Measurements from ENCODE around the gene SDSL. TPM values are rescaled to one million over a fixed set of nuclear protein-coding genes. Genes with fewer than 3 reads are reported as not detected.

Gene SDSL
- total and polyA plus RNA-seq, 9 donors = 0.43 to 19.3 (median 3.7) TPM

DNA sequence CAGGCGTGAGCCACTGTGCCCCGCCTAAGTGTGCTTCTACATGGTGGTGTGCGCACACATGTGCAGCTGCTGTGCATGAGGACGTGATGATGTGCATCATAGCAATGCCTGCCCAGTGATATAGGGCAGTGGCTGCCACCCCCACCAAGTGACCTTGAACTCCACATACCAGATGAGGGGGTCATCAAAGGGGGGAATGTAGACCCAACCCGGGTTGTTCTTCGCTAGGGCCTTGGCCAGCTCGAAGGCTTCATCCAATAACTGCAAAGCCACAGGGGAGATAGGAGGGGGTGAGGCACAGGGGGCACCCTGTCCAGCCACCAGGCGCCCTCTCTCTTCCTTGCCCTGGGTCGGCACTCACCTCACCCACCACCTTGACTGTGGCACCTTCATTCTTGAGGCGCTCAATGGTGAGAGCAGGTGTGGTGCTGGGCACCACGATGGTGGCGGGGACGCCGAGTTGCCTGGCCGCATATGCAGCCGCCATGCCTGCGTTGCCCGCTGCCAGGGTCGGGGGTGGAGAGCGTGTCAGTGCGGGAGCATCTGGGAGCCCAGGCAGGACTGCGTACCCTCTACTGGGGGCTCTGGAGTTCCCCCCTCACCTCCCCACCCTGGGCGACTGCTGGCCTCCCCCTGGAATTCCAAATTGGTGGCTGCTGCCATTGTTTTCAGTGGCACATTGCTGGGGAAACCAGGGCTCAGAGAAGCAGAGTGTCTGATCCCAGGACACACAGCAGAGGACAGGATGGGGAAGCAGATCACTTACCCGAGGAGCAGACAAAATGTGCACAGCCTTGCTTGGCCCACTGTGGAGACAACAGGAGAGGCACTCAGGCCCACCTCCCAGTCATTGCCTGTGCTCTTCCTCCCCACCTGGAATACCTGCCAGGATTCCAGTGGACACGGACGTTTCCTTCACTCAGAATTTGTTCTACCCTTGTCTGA, 23.6 kb upstream of the SDSL start:
- Histone ChIP-seq H3K4me3 (no peak overlapping the region), H3K9me3 (no peaks in the 10 kb centered on the region), H3K36me3 (no peaks in the 10 kb centered on the region), H3K27ac (no peak overlapping the region), H3K27me3 (no peaks in the 10 kb centered on the region), H3K4me1 (ENCODE audit: insufficient read depth) (peaks cover 2% of the 10 kb centered on the region)
- DNase-seq = no peak
- 61 to 72% (median 62%) methylated on average over 24 to 26 of the region's 26 CpGs for WGBS, 3 donors
- TF ChIP-seq, protein P1, sequence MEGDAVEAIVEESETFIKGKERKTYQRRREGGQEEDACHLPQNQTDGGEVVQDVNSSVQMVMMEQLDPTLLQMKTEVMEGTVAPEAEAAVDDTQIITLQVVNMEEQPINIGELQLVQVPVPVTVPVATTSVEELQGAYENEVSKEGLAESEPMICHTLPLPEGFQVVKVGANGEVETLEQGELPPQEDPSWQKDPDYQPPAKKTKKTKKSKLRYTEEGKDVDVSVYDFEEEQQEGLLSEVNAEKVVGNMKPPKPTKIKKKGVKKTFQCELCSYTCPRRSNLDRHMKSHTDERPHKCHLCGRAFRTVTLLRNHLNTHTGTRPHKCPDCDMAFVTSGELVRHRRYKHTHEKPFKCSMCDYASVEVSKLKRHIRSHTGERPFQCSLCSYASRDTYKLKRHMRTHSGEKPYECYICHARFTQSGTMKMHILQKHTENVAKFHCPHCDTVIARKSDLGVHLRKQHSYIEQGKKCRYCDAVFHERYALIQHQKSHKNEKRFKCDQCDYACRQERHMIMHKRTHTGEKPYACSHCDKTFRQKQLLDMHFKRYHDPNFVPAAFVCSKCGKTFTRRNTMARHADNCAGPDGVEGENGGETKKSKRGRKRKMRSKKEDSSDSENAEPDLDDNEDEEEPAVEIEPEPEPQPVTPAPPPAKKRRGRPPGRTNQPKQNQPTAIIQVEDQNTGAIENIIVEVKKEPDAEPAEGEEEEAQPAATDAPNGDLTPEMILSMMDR (IDR thresholded peaks at IDR 0.05) = no peak
- no peak for TF ChIP-seq EP300 (IDR thresholded peaks at IDR 0.05)
- TF ChIP-seq POLR2A (IDR thresholded peaks at IDR 0.05) = no peak
- intact Hi-C loops (cut with DNase I) = no loop called here

- Histone ChIP-seq H3K4me3 (no peak overlapping the region), H3K36me3 (no peaks in the 10 kb centered on the region), H3K27ac (no peak overlapping the region), H3K9me3 (no peaks in the 10 kb centered on the region), H3K4me1 (ENCODE audit: insufficient read depth) (peaks cover 2% of the 10 kb centered on the region), H3K27me3 (no peaks in the 10 kb centered on the region)
- WGBS, 3 donors = 81 to 89% (median 85%) methylated on average over 12 of the region's 12 CpGs
- TF ChIP-seq, protein P1 (IDR thresholded peaks at IDR 0.05) = no peak
- no peak for TF ChIP-seq POLR2A (IDR thresholded peaks at IDR 0.05)
- no peak for TF ChIP-seq EP300 (IDR thresholded peaks at IDR 0.05)
- intact Hi-C loops (cut with DNase I) = no loop called here
- DNase-seq = no peak
Observed at GRCh38 chr12:113399490-113399889, 22.7 kb upstream of the SDSL start.

GRCh38 chr12:113400362-113400761, 21.8 kb upstream of the SDSL start:
- peaks cover 2% of the 10 kb centered on the region for H3K4me1 ChIP-seq (ENCODE audit: insufficient read depth)
- H3K4me3 ChIP-seq = no peak overlapping the region
- H3K9me3 ChIP-seq = no peaks in the 10 kb centered on the region
- no peak overlapping the region for H3K27ac ChIP-seq
- H3K27me3 ChIP-seq = no peaks in the 10 kb centered on the region
- intact Hi-C loops (cut with DNase I) = no loop called here
- no peak for DNase-seq
- no peak for TF ChIP-seq EP300 (IDR thresholded peaks at IDR 0.05)
- TF ChIP-seq, protein P1 (IDR thresholded peaks at IDR 0.05) = no peak
- TF ChIP-seq POLR2A (IDR thresholded peaks at IDR 0.05) = no peak
- 55 to 61% (median 60%) methylated on average over 4 of the region's 4 CpGs for WGBS, 3 donors
- H3K36me3 ChIP-seq = no peaks in the 10 kb centered on the region

- TF ChIP-seq, protein P1 (IDR thresholded peaks at IDR 0.05) = no peak
- TF ChIP-seq POLR2A (IDR thresholded peaks at IDR 0.05) (no peak), EP300 (IDR thresholded peaks at IDR 0.05) (no peak)
- 60 to 69% (median 64%) methylated on average over 13 of the region's 13 CpGs for WGBS, 3 donors
- Histone ChIP-seq H3K4me1 (ENCODE audit: insufficient read depth) (peaks cover 2% of the 10 kb centered on the region), H3K4me3 (no peak overlapping the region), H3K27ac (no peak overlapping the region), H3K9me3 (no peaks in the 10 kb centered on the region), H3K36me3 (no peaks in the 10 kb centered on the region), H3K27me3 (no peaks in the 10 kb centered on the region)
- DNase-seq = no peak
- intact Hi-C loops (cut with DNase I) = no loop called here
Observed at GRCh38 chr12:113401066-113402000, 20.8 kb upstream of the SDSL start.
